Muscle of back (tissue), 13 donors: ENCODE results near the gene NFXL1. TPM values are rescaled to one million over a fixed set of nuclear protein-coding genes. Genes with fewer than 3 reads are reported as not detected.
"Not testable (repeated sequence)": the region's sequence is repeated elsewhere in the genome, so short reads cannot be mapped to it uniquely, and the experiment has no call there.

Source experiments
- DNase-seq, 3 donors: peaks; one replicate each; pipeline versions ENCODE4 v3.0.0 to v3.0.0-alpha.2; 2013
- long read RNA-seq, 9 donors: transcript quantifications; one replicate each; lab custom pipeline, GENCODE V29; 2026
- polyA plus RNA-seq, 10 donors: library from polyadenylated mRNA; unstranded; fragments of 120-200 nt; gene quantifications; one replicate each; pipeline ENCODE4 v1.2.1, GENCODE V29; 2013; ENCODE audit not compliant: insufficient read length in 10 of 10

Gene NFXL1
- polyA plus RNA-seq = 10 to 100 TPM in 4 of 10 donors, 1 to 10 TPM in 6; 6.5 to 13.3 (median 9.6) TPM
- long read RNA-seq, donor 1, partial matches to known transcripts = 0 of 1 reads
- long read RNA-seq, donor 1, other reads (novel, unspliced or antisense) = 0 of 1 reads
- long read RNA-seq, donor 2 = 0 reads
- long read RNA-seq, donor 3 = 0 reads
- long read RNA-seq, donor 4 = 0 reads
- long read RNA-seq, donor 5 = 0 reads
- long read RNA-seq, donor 6, partial matches to known transcripts = 0 of 6 reads
- long read RNA-seq, donor 6, other reads (novel, unspliced or antisense) = 5 of 6 reads
- long read RNA-seq, donor 7, partial matches to known transcripts = 0 of 1 reads
- long read RNA-seq, donor 7, other reads (novel, unspliced or antisense) = 0 of 1 reads
- long read RNA-seq, donor 8 = 0 reads
- long read RNA-seq, donor 9 = 0 reads

GRCh38 chr4:47914220-47914925 lies at the start of gene NFXL1:
NFXL1 (minus strand) TSS chr4:47914583; CDS start chr4:47914203, 380 bp downstream.
- peak; percentile 98 to 99 (median 98) for DNase-seq

GRCh38 chr4:47954677-47955076 lies 40.3 kb upstream of the NFXL1 start:
- DNase-seq = no peak

DNA sequence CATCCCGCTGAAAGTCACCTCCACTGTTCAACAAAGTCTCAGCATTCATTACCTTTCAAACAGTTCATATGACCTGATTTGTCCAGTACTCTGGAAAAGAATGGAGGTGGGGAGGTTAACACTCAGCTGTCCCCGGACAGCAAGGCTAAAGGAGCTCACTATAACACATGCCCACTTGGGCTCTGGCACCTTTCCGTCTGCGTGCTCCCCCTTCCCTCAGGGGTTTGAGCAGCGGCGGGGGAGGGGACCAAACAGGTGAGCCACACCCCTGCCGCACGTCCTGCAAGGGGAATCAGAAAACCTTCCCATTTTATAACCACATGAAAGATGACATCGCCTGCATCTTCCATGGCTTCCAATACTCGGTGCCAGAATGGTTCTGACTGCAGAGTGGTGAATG lies 39.9 kb upstream of the NFXL1 start:
- DNase-seq = no peak

DNA sequence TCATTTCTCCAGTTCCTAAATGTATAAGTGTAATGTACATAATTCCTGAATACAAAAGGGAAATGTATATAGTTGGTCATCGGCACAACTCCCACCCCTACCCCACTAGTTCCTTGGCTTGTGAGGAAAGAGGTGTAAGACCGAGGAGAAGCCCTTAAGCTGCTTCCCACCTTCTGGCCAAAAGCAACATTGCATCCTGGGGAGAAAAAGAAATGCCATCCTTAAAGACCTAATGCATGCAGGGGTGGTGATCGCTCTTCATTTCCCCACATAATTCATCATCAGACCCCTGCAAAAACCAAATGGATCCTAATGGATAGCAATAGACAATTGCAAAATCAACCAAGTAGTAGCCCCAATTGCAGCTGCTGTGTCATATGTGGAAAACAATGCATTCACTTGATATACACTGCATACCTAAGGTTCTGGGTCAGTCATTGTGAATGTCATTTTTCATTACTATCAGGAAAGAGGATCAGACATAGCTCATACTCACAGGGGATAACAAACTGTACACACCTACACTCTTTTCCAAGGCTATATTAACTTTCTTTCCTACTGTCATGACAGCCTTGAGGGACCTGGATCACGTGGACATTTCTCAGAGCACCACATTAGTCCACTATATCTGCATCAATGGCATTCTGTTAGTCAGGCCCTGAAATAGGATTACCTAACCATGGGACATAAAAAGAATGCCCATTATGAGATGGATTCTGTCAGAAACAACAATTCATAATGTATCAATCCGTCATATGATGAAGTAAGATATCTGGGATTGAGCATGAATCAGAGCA lies 31.7 kb upstream of the NFXL1 start:
- no peak for DNase-seq

DNA sequence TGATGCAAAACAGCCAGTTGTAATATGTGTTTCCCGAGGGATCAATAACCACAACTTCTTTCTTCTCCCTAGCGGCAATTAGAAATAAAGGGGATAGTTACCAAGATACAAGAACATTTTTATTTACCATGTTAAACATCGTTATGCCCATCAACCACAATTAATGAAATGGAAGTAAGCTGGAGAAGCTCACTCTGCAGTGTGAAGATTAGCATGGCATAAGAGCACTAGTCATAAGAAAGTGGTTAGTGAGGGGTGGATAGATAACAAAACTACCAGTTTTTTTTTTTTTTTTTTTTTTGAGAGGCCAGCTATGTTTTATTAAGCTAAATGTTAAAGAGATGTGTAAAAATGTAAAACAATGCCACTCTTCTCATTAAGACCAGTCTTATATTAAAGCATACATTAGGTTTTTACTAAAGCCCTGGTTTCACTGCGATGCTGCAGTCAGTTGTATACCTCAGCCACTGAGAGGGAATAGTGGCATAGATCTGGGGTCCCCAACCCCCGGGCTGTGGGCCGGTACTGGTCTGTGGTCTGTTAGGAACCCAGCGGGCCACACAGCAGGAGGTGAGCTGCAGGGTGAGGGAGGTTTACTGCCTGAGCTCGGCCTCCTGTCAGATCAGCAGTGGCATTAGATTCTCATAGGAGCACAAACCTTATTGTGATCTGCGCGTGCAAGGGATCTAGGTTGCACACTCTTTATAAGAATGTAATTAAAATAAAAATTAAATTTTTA lies 27.9 kb upstream of the NFXL1 start:
- DNase-seq = no peak

DNA sequence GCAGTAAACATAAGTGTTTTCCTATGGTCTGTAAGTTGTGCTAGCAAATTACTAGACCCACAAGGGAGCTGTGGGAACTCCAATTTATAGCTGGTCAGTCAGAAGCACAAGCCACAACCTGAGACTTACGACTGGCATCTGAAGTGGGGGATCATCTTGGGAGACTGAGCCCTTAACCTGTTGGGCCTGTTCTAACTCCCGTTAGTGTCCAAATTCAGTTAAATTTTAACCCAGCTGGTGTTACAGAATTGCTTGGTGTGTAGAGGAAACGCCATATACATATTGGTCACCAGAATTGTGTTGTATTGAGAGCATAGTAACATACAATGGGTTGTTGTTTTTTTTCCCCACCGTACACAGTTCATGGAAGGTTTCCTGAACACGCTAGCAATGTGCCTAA lies 25.1 kb upstream of the NFXL1 start:
- no peak for DNase-seq

DNA sequence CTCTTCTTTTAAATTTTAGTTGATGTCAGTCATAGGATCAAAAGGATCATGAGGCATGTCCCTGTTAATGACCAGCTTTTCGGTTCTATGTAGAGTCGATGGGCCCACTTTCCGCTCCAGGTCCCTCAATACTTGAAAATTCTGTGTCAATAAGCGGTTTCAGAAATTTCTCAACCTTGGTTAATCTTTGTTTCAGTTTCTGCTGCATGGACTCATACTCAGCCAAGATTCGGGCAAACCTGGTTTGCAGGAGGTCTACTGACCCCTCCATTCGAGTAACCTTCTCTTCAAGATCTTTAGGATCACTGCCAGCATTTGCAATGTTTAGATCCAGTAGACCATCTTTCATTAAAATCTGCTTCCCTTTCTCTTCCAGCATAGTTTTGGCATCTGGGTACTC lies 22.0 kb upstream of the NFXL1 start:
- no peak for DNase-seq

GRCh38 chr4:47933840-47934239 lies 19.5 kb upstream of the NFXL1 start:
- DNase-seq = peak; percentile 37 to 64 (median 40)

DNA sequence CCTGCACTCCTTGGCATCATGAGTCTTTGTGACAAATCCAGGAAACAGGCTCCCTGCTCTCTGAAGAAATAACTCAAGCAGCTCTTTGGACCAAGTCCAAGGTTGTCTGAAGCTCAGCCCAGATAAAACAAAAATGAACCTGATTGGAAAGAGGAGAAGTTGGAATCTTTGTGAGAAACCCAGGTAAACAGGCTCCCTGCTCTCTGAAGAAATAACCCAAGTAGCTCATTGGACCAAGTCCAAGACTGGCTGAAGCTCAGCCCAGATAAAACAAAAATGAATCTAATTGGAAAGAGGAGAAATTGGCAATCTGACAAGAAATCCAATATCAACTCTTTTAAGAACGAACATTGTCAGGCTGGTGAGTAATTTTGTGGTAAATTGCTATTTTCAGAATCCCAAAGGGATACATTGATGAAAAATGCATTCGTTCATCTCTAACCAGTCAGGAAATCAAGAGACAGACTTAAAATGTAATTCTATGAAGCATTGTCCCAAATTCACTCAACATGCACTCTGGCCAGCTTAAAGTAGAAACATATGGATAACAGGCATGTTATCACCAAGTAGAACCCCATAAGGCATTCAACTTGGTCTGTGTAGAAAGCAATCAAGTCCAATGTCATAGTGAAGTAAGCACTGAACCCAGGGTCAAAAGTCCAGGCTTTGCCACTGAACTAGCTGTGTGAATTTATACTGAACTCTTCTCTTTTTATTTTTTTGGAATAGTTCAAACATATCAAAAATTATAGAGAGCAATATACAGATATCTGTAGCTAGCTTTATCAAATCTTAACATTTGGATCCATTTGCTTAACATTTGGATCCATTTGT lies 16.8 kb upstream of the NFXL1 start:
- DNase-seq = peak in 2 of 3 donors; percentile 28 to 80

GRCh38 chr4:47929682-47930201 lies 15.4 kb upstream of the NFXL1 start:
- no peak for DNase-seq

DNA sequence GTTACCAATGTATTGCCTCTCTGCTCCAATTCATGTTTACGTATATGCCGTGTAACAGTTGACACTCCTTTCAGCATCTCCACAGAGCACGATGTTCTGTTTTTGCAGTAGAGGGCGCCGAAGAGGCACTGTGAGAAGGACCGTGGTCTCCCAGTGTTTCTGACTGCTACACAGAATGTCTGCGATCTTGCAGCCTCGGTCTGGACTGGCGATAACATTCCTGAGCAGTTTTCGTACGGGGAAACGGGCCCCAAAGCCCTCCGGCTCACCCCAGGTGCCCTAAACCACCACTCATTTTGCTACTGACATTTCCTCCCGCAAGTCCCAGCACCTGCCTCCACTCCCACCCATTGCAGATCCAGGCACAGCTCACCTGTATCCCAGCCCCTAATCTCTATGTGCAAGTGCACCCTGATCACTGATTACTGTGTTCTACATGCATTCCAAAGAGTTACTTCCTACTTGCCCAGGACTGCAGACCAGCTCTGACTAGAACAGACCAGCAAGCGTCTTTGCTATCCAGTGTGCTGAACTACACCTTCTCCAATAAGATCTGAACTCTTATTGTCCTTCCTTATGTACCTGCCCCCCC lies 12.4 kb upstream of the NFXL1 start:
- DNase-seq = peak; percentile 26 to 54 (median 39)

DNA sequence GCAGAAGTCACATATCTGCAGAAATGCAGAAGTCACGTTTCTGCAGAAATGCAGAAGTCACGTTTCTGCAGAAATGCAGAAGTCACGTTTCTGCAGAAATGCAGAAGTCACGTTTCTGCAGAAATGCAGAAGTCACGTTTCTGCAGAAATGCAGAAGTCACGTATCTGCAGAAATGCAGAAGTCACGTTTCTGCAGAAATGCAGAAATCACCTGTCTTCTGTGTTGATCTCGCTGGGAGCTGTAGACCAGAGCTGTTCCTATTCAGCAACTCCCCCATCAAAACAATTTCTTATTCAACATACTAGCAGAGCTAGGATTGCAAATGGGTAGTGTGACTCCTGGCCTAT lies 8.9 kb upstream of the NFXL1 start:
- not testable (repeated sequence) for DNase-seq

DNA sequence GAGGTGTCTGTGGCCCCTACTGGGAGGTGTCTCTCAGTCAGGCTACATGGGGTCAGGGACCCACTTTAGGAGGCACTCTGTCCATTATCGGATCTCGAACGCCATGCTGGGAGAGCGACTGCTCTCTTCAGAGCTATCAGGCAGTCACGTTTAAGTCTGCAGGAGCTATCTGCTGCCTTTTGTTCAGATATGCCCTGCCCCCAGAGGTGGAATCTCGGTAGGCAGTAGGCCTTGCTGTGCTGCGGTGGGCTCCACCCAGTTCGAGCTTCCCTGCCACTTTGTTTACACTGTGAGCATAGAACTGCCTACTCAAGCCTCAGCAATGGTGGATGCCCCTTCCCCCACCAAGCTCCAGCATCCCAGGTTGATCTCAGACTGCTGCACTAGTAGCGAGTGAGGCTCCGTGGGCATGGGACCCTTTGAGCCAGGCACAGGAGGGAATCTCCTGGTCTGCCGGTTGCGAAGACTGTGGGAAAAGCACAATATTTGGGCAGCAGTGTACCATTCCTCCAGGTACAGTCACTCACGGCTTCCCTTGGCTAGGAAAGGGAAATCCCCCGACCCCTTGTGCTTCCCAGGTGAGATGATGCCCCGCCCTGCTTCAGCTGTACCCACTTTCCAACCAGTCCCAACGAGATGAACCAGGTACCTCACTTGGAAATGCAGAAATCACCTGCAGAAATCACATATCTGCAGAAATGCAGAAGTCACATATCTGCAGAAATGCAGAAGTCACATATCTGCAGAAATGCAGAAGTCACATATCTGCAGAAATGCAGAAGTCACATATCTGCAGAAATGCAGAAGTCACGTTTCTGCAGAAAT lies 8.3 kb upstream of the NFXL1 start:
- not testable (repeated sequence) for DNase-seq

GRCh38 chr4:47917163-47917562 lies 2.8 kb upstream of the NFXL1 start:
- not testable (repeated sequence) for DNase-seq

DNA sequence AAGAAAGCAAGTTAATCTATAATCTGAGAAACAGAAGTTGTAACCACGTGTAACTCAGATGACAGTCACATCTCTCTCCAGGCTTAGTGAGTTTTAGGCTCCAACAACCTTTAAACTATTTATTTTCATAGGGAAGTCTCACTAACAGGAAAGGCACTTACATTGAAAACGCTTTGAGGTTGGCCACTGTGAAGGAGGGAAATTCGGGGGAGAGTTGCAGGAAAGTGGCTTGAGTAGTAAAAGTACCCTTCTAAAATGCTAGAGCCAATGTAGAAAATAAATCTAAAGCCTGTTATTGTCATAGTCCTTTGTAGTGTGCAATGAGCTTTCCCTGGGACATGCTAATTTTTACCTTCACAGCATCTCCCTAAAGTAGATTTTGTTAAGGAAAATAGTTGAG lies 995 bp upstream of the NFXL1 start:
- no peak for DNase-seq

GRCh38 chr4:47914926-47915237 lies 499 bp upstream of the NFXL1 start:
- no peak for DNase-seq

DNA sequence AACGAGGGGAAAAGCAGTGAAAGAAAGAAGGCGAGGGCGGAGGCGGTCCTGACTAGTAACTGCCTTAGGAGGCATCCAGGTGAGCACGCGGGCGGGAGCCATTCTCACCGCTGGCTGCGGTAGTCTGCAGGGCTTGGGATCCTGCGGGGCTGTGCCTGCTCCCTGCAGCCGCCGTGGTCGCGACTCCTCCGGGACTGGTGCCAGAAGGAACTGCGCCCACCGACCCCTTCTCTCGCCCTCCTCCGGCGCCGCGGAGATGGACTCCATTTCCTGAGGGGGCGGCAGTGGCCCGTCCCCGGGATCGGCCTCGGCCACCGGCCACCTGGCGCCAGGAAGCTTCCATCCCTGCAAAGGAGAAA lies 543 bp downstream of the NFXL1 start:
- peak in 1 of 3 donors; percentile 47 for DNase-seq

GRCh38 chr4:47913330-47913729 lies 1.1 kb downstream of the NFXL1 start:
- DNase-seq = peak in 2 of 3 donors; percentile 4 to 9

- no peak for DNase-seq
These were observed 7.2 kb downstream of the NFXL1 start for GRCh38 chr4:47907089-47907646.
